Upper lobe of right lung (tissue), 1 donor: Measurements from ENCODE around the gene OSGEPL1. TPM values are rescaled to one million over a fixed set of nuclear protein-coding genes. Genes with fewer than 3 reads are reported as not detected.

Experiments
- ATAC-seq: fragments of 200-7000 bp; cut with Tn5 transposase; one replicate; pipeline ENCODE4 v1.9.1; 2020; ENCODE audit warnings: mild to moderate bottlenecking, moderate library complexity
- DNase-seq: peaks from one replicate; pipeline ENCODE4 v3.0.0-alpha.2; 2020
- H3K27ac ChIP-seq: fragments of 200-600 bp; one replicate; pipeline ENCODE4 v1.8.0; 2022
- H3K27me3 ChIP-seq: fragments of 200-600 bp; one replicate; pipeline ENCODE4 v1.8.0; 2022; ENCODE audit warnings: mild to moderate bottlenecking
- H3K36me3 ChIP-seq: fragments of 200-600 bp; one replicate; pipeline ENCODE4 v1.8.0; 2022
- H3K4me1 ChIP-seq: fragments of 200-600 bp; one replicate; pipeline ENCODE4 v1.8.0; 2022
- H3K4me3 ChIP-seq: fragments of 200-600 bp; one replicate; pipeline ENCODE4 v1.8.0; 2022; ENCODE audit warnings: mild to moderate bottlenecking
- H3K9me3 ChIP-seq: fragments of 200-600 bp; one replicate; pipeline ENCODE4 v1.8.0; 2022
- CTCF ChIP-seq: fragments of 200-600 bp; IDR thresholded peaks from one replicate; pipeline ENCODE4 v1.8.0; 2022; ENCODE audit warnings: antibody characterized with exemption
- intact Hi-C: fragments of 100-400 bp; cut with DNase I; formaldehyde crosslinking; loops from one replicate; pipeline ENCODE4 v1.11.0; 2022
- long read RNA-seq: library from polyadenylated mRNA; unstranded; transcript quantifications from one replicate; pipeline ENCODE4 v2.0.0, GENCODE V29; 2021
- total RNA-seq: library from RNA; stranded (reverse); fragmentation: NEBNext Ultra II Directional; extraction: Animal tissue kit (Norgen Biotek cat#: 25700); gene quantifications from one replicate; pipeline ENCODE4 v1.2.1, GENCODE V29; 2021
- donor health status: DM: no; HTN: yes; CAD: no; lungs with severe emphysema.

OSGEPL1 gene, protein sequence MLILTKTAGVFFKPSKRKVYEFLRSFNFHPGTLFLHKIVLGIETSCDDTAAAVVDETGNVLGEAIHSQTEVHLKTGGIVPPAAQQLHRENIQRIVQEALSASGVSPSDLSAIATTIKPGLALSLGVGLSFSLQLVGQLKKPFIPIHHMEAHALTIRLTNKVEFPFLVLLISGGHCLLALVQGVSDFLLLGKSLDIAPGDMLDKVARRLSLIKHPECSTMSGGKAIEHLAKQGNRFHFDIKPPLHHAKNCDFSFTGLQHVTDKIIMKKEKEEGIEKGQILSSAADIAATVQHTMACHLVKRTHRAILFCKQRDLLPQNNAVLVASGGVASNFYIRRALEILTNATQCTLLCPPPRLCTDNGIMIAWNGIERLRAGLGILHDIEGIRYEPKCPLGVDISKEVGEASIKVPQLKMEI
- 6.7 TPM for total RNA-seq
- long read RNA-seq, partial matches to known transcripts = 2 of 17 reads
- long read RNA-seq, other reads (novel, unspliced or antisense) = 13 of 17 reads

DNA sequence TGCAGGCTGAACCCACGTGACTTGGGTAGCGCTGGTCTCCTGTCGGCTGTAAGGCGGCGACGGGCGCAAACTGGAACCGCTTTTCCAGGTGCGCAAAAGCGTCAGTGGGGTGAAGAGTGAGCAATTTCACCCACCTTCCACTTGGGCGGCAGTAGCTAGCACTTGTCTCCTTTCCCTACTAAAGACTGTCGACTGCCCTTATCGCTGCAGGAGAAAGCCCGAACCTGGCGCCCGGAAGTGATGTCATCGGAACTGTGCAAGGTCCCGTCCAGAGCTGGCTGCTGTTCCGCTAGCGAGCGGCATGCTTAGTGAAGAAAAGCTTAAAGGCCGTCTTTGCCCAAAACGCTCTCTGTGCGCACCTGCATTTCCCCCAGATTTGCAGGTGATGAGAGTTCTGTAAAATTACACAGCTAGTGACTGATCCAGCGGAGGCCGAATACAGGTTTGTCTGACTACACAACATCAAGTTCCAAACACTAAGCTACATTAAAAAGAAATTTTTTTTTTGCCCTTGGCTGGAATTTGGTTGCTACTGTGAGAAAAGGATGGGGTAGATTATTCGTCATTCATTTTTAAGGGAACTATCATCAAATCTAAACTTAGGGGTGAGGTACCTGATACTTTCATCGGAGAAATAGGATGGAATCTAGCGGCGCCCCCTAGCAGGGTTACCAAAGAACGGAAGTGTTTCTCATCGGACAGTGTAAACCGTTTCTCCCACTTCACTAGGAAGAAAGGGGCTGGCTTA lies at the start of gene OSGEPL1:
OSGEPL1 (minus strand) TSS at position 242 of the 748 bp plus-strand sequence. CDS start 1,152 bp downstream, outside the sequence.
- Histone ChIP-seq H3K27me3 (no peaks in the 10 kb centered on the region), H3K4me3 (peak within 1 kb of the TSS; percentile 91), H3K27ac (peak within 1 kb of the TSS; percentile 91), H3K9me3 (no peaks in the 10 kb centered on the region), H3K4me1 (peaks cover 5% of the 10 kb centered on the region), H3K36me3 (peaks cover 8% of the 10 kb centered on the region)
- ATAC-seq (peak; percentile 98), DNase-seq (peak; percentile 96)
- intact Hi-C loops = no loop called here
- peak; percentile 47 for TF ChIP-seq CTCF

DNA sequence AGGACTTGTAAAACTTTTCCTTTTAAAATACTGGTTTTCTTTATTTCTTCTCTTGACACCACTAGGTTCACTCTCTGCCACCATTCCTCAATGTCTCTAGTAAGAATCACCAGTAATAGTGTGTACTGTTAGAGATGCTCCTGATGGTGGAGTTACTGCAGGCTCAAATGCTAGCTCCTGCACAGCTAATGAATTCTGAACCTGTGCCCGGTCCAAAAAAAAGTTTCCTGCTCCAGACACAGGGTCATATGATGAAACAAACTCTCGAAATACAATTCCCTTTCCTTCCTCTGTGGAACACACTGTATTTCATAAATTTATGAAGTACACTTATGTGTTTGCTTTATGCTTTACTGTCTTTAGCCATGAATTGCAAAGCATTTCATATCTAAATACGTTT lies 40.8 kb upstream of the OSGEPL1 start:
- TF ChIP-seq CTCF = no peak
- no peak for ATAC-seq
- no peaks in the 10 kb centered on the region for H3K9me3 ChIP-seq
- intact Hi-C loops = no loop called here
- DNase-seq = no peak
- H3K27ac ChIP-seq = no peak overlapping the region
- H3K36me3 ChIP-seq = peaks cover 28% of the 10 kb centered on the region
- H3K4me3 ChIP-seq = no peak overlapping the region
- no peaks in the 10 kb centered on the region for H3K27me3 ChIP-seq
- H3K4me1 ChIP-seq = no peaks in the 10 kb centered on the region

DNA sequence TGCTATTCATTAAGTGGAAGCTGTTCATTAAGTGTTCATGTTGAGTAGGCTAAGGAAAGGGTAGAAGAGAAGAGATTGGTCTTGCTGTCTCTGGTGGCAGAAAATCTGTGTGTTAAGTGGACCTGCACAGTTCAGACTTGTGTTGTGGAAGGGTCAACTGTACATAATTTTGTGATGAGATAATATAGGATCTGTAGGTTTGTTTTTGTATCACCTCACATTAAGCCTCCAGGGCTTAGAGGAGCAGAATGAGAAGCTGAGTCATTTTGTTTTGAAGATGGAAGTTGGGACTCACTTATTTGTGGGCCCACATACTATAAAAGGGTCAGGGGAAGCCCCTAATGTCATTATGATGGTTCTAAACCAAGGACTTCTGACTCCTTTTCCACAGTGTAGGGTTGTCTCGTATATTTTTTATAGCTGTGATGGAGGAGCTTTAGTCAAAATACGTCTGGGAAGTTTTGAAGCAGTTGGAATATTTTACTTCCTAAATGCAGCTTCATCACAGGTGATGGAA lies 39.9 kb upstream of the OSGEPL1 start:
- DNase-seq (no peak), ATAC-seq (no peak)
- H3K36me3 ChIP-seq = peaks cover 22% of the 10 kb centered on the region
- H3K27me3 ChIP-seq = no peaks in the 10 kb centered on the region
- H3K9me3 ChIP-seq = no peaks in the 10 kb centered on the region
- no peaks in the 10 kb centered on the region for H3K4me1 ChIP-seq
- intact Hi-C loops = no loop called here
- no peak overlapping the region for H3K27ac ChIP-seq
- TF ChIP-seq CTCF = no peak
- H3K4me3 ChIP-seq = no peak overlapping the region

GRCh38 chr2:189799531-189799930 lies 36.9 kb upstream of the OSGEPL1 start:
- Histone ChIP-seq H3K4me1 (no peaks in the 10 kb centered on the region), H3K9me3 (no peaks in the 10 kb centered on the region), H3K4me3 (no peak overlapping the region), H3K27me3 (no peaks in the 10 kb centered on the region), H3K27ac (no peak overlapping the region), H3K36me3 (peaks cover 20% of the 10 kb centered on the region)
- DNase-seq (no peak), ATAC-seq (no peak)
- intact Hi-C loops = no loop called here
- no peak for TF ChIP-seq CTCF

DNA sequence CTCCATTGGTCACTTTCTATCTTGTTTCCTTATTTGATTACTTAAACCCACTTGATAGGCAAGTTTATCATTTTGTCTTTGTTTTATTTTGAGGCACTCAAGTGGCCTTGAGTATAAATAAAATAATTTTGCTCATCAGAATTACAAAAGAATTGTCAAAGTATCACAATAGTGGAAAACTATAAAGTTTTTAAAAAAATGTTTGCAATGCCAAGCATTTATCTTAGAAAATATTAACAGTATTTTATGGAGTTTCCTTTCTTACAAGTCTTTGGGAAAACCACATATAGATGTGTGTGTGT lies 36.4 kb upstream of the OSGEPL1 start:
- H3K9me3 ChIP-seq = no peaks in the 10 kb centered on the region
- no peaks in the 10 kb centered on the region for H3K27me3 ChIP-seq
- ATAC-seq = no peak
- H3K4me1 ChIP-seq = no peaks in the 10 kb centered on the region
- H3K36me3 ChIP-seq = peaks cover 23% of the 10 kb centered on the region
- intact Hi-C loops = no loop called here
- H3K27ac ChIP-seq = no peak overlapping the region
- no peak for DNase-seq
- H3K4me3 ChIP-seq = no peak overlapping the region
- no peak for TF ChIP-seq CTCF
